ENCODE data around the gene KCNC1. TPM values are rescaled to one million over a fixed set of nuclear protein-coding genes. Genes with fewer than 3 reads are reported as not detected.

The KCNC1 gene
- polyA plus RNA-seq, 4 donors: 0.60 to 1.6 (median 0.94) TPM

DNA sequence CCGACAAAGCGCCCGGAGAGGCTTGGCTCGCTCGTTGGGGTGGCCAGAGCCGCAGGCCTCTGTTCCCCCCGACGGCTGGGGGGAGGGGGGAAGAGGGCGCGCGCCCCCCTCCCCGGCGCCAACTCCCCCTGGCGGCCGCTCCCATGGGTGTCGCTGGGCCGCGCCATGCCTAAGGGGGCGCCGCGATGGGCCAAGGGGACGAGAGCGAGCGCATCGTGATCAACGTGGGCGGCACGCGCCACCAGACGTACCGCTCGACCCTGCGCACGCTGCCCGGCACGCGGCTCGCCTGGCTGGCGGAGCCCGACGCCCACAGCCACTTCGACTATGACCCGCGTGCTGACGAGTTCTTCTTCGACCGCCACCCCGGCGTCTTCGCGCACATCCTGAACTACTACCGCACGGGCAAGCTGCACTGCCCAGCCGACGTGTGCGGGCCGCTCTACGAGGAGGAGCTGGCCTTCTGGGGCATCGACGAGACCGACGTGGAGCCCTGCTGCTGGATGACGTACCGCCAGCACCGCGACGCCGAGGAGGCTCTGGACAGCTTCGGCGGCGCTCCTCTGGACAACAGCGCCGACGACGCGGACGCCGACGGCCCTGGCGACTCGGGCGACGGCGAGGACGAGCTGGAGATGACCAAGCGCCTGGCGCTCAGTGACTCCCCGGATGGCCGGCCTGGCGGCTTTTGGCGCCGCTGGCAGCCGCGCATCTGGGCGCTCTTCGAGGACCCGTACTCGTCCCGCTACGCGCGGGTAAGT, 1.4 kb downstream of the KCNC1 start:
- DNase-seq (ENCODE audit: low read depth in 4 of 4, low spot score in 3 of 4): no peak

DNA sequence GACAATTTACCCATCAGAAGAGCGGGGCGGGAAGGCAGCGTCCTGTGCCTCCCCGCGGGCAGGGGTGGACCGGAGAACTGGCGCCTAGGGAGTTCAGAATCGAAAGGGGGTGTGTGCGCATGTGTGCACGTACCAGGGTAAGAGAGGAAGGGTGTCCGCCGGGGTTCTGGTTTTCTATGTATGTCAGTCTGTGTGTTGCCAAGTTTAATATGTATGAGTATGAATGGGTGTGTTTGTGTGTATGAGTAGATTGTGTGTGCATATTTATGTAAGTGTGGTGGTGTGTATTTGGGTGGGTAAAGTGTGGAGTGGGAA, 2.0 kb downstream of the KCNC1 start:
- DNase-seq (ENCODE audit: low read depth in 4 of 4, low spot score in 3 of 4): no peak

DNA sequence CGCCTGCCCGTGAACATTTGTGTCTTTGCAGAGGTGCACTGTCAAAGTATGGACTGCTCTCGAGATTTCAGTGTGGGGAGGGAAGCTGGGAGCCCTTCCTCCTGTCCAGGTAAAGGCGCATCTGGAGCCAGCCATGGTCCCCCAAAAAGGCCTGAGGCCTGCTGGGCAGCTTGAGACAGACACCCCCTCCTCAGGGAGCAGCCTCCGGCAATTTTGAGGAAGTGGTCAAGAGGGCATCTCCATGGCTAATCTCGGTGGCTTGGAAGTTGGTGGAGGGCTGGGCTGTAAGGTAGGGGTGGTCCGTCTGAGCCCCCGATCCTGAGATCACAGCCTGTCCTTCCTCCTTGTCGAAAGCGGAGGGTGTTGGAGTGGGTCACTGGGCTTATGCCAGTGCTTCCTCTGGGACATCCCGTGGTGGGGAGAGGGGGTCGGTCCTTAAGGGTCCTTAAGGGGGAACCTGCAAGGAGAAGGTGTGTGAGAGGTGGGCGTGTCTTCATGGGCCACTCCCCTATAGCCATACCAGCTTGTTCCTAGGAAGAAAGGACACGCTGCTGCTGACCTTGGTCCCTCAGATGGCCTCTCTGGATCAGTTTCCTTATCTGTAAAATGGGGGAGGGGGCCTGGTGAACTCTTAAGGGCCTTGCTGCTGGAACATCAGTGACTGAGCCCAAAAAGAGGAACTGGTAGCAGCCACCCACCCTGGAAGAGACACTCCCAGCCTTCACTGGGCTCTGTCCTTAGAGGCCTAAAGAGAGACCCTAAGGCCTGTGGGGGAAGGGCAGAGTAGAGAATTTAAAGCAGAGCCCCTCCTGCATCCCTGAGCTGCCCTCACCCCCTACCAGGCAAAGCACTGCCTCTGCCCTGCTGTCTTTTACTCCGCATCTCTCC, 2.6 kb downstream of the KCNC1 start:
- no peak for DNase-seq (ENCODE audit: low read depth in 4 of 4, low spot score in 3 of 4)

DNA sequence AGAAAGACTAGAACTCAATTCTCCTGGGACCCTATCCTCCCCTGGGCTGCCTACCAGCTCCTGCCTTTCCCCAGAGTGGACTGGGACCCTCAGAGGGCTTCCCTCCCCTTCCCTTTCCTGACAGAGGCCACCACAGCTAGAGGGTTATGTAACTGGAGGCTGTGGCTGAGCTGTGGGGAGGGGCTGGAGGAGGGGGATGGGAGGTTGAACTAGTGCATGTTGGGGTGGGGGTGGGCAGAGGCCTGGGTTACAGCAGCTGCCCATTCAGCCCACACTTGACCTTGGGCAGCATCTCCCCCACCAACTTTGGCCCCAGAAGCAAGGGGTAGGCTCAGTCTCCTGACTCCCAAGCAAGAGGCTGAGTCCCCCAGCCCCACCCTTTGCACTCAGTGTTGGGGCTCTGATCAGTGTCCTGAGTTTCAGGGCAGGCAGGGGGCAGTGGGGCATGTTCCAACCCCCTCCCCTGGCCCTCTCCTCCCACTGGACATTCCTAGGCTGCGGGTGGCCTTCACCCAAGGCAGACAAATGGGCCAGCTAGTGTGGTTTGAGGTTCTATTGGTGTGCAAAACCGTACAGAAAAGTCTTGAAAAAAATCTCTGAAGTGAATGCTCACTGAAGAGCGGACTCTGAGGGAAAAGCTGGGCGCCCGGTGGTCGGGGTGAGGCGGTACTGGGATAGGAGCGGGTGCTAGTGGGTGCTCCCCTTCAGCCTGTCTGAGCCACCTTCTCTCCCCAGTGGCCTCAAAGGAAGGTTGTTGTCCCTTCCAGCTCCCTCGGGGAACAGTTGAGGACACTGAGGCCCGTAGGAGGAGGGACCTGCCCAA, 3.8 kb downstream of the KCNC1 start:
- DNase-seq (ENCODE audit: low read depth in 4 of 4, low spot score in 3 of 4): no peak

DNA sequence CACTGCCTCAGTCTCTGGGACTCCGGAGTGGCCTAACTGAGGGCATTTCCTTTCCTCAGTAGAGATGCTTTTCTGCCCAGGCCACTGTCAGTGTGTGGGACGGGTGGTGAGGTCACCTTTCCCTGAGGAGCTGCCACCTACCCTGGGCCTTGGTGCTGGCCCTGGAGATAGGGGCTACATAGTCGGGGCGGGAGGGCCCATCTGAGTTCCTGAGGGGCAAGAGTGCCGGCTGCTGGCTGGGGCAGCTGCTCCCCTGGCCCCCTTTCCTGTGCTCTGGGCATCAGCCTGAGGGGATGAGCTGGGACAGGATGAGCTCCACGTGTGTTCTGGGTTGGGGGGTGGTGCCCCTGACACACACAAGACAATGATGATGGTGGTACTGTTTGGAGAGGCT, 5.4 kb downstream of the KCNC1 start:
- DNase-seq (ENCODE audit: low read depth in 4 of 4, low spot score in 3 of 4): no peak

DNA sequence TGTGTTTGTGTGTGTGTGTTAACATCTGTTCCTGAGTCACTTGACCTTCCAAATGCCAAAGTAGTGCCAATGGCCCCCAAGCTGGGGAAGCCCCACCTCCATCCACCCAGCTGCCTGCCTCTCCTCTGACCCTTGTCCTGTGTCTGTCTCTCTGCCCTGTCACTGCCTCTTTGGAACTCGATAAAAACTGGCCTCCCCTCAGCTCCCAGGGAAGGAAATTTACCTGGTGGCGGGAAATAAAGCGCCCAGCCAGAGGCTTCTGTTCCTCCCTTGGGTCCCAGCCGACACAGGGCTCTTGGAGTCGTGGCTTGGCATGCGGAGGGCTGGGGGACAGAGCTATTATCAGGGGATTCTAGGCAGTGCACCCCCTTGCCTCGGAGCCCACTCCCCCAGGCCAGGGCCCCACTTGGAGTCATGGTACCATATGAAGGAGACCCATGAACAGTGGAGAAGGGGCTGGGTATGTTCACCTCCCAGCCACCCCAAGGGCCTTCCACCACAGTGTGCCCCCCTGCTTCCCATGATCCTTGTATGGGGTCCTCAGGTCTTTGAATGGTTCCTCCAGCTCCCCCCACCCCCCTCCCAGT, 6.2 kb downstream of the KCNC1 start:
- DNase-seq (ENCODE audit: low read depth in 4 of 4, low spot score in 3 of 4): no peak

DNA sequence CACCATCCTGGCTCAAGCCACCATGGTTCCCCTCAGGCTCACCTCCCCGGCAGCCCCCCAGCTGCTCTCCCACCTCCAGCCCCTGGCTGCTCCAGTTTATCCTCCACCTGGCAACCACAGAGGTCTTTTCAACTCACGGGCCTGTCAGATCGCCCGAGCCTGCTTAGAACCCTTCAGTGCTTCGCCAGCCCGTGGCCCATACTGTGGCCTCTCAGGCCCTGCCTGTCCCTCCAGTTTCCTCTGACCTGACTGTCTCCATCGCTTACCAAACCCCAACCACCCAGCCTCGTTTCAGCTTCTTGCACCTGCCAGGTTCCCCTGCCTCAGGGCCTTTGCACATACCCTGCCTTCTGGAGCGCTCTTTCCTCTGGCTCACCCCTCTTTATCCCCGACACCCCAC, 6.9 kb downstream of the KCNC1 start:
- DNase-seq (ENCODE audit: low read depth in 4 of 4, low spot score in 3 of 4): no peak

DNA sequence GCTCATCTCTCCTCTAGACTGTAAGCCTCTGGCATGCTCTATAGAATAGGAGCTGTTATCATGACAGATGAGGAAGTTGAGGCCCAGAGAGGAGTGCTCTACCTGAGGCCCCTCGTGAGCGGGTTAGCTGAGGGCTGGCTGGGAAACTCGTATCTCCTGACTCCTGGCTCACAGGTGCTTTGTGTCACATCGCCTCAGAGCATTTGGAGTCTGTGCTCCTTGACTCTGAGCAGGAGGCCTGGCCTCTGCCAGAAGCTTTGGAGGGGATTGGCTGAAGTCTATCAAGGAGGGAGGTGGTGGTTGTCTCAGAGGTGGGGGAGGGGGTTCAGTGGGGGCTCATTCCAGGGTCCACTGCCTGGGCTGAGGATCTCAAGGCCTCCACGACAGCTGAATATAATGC, 7.4 kb downstream of the KCNC1 start:
- DNase-seq (ENCODE audit: low read depth in 4 of 4, low spot score in 3 of 4): no peak

DNA sequence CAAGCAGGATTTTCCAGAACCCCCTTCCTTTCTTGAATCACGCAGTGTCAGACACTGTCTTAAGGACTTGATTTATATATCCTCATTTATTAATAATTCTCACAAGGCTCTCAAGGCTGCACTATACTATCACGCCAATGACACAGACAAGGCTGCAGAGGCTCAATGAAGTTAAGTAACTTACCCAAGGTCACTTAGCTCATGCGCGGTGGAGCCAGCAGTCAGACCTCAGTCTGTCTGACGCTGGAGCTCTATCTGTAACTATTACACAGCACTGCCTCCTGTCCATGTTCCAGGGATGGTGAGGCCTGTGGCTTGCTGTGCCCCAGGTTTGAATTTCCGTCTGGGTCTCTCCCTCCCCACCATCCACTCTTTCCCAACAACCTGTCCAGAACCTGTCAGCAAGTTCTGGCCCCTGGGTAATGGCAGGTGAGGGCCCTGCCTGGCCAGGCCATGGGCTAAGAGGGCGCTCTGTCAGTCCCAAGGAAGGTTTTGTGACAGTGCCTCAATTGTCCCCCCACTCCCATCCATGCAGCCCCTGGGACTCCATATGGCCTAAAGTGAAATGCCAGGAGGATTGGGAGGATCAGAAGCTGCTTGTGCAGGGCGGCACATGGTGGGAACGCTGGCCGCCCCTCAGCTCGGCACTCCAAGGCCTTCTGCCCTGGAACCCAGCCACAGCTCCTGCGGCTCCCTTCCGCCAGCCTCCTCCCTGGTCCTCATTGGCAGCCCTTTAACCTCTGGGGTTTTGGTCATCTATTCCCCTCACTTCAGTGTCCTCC, 8.6 kb downstream of the KCNC1 start:
- no peak for DNase-seq (ENCODE audit: low read depth in 4 of 4, low spot score in 3 of 4)

DNA sequence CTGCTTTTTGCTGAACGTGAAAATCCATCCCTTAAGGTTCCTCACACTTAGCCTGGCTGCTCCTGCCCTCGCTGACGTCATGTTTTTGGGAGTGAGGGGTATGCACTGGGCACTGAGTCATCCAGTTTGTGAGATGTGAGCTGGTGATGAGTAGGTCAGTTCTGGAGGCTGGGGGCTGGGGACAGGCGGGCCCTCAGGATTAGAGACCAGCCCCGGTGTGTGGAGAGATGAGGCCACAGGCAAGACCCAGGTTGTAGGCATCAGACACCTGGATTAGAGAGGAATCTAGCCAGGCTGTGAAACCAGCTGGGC, 9.2 kb downstream of the KCNC1 start:
- no peak for DNase-seq (ENCODE audit: low read depth in 4 of 4, low spot score in 3 of 4)

DNA sequence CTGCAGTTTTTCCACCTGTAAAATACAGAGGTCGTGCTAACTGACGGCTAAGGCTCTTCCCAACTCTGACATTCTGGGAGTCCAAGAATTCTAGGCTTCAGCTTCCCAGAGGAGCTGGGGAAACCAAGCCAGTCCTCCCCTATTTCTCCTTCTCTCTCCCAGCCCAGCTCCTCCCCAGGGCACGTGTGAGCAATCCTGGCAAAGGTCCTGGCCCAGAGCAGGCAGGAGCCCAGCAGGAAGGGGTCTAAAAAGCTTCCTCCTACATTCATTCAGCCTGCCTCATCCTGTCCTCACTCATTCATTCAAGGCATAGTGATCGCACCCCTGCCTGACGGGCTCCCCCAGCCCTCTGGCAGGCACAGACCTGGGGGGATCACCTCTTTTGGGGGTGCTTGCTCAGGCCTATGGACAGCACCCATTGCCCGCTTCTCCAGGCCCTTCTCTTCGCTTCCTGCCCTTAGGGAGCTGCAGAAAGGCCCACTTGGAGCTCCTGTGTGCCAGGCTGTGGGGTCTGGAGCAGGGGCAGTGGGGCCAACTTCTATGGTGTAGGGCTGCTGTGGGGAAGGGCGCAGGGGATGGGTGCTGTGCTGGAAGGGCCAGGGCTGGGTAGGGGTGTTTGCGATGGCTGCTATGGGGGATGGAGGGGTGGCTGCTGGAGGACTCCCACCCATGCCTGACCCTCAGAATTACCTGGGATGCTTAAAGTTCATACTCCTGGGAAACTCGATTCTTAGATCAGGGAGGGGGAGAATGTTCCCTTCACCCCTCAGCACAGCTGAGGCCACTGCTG, 9.8 kb downstream of the KCNC1 start:
- no peak for DNase-seq (ENCODE audit: low read depth in 4 of 4, low spot score in 3 of 4)

DNA sequence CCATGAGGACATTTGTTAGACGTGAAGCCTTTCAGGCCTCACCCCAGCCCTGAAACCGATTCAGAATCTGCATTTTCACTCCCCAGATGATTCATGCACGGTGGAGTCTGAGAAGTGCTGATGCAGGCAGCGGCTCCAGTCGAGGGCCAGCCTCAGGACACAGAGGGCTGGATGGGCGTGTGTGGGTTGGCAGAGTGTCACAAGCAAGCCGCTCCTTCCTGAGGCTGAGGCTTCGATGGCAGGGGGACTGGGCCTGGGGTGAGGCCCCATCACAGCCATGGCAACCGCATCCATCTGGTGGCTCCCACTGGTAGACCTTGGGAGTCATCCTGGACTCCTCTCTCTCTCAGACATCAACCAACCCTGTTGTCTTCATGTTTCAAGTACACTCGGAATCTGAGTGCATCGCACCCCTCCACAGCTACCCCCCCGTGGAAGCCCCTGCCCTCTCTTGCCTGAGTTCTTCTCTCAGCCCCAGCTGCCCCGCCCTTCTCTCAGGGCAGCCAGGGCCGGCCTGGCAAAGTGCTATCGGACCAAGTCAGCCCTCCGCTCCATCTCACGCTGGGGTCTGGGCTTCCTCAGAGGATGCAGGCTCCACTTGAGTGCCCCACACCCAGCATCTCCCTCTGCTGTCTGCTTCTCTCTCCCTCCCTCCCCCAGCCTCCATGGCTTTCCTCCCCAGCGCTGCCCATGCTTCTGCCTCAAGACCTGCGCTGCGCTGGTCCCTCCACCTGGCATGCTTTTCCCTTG, 10.6 kb downstream of the KCNC1 start:
- no peak for DNase-seq (ENCODE audit: low read depth in 4 of 4, low spot score in 3 of 4)

DNA sequence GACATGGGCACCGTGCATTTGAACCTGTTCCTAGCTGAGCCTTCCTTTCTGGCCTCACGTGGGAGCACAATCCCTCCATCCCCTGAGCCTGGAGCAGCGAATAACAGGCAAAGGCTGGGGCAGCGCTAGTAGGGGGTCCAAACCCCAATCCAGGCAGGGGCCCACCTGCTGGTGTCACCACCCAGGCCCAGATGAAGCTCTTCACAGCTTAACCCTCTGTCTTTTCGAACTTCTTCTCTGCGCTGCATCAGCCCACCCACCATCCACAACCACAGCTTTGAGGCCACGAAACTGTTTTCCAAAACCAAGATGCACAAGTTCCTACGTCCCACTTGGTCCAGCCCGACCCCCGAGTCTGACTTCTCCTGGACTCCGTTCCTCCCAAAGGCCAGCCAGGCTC, 11.5 kb downstream of the KCNC1 start:
- no peak for DNase-seq (ENCODE audit: low read depth in 4 of 4, low spot score in 3 of 4)

DNA sequence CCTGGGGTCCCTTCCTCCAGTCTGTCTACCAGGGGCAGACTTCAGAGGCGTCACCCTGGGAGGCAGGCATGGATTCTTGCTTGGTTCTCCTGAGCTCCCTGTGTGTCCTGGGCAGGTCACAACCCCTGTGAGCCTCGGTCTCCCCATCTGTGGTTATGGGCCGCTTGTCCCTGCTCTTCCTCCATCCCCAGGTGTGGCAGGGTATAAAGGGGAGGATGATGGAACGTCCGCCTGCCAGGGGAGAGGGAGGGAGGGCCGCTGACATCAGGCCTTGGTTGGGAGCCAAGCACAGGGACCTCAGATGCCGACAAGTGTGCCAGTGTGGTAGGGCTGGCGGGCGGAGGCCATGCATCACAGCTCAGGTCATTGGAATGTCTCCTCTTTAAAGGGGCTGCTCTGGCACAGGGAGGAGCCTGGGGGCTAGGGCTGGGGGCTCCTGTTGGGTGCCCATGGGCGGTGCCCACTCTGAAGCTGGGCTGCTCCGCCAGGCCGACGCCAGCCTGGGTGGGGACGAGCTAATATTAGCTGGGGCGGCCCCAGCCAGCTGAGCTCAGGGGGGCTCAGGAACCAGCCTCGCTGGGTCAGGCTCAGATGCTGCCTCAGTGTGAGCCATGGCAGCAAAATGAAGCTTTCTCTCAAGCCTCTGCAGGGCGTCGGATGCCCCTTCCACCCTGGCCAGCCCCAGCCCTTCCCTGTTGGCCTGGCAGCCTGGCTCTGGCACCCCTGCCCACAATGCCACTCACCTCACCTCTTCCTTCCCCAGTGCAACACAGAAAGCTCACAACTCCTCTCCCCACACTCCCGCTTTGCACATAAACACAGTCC, 12.8 kb downstream of the KCNC1 start:
- no peak for DNase-seq (ENCODE audit: low read depth in 4 of 4, low spot score in 3 of 4)

DNA sequence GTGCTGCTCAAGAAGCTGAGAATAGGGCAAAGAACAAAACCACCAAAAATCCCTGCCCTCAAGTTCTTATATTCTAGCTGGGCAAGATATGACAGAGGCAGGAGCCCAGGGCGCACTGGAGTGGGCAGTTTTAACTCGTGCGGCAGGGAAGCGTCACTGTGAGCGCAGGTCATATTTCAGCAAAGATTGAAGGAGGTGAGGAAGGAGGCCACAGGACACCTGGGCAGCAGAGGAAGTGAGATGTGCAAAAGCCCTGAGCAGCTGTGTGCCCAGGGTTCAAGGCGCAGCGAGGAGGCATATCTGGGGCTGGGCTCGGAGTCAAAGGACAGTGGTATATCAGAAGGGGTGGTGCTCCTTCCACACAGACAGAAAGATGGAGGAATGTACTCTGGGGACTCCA, 13.5 kb downstream of the KCNC1 start:
- DNase-seq (ENCODE audit: low read depth in 4 of 4, low spot score in 3 of 4): no peak

DNA sequence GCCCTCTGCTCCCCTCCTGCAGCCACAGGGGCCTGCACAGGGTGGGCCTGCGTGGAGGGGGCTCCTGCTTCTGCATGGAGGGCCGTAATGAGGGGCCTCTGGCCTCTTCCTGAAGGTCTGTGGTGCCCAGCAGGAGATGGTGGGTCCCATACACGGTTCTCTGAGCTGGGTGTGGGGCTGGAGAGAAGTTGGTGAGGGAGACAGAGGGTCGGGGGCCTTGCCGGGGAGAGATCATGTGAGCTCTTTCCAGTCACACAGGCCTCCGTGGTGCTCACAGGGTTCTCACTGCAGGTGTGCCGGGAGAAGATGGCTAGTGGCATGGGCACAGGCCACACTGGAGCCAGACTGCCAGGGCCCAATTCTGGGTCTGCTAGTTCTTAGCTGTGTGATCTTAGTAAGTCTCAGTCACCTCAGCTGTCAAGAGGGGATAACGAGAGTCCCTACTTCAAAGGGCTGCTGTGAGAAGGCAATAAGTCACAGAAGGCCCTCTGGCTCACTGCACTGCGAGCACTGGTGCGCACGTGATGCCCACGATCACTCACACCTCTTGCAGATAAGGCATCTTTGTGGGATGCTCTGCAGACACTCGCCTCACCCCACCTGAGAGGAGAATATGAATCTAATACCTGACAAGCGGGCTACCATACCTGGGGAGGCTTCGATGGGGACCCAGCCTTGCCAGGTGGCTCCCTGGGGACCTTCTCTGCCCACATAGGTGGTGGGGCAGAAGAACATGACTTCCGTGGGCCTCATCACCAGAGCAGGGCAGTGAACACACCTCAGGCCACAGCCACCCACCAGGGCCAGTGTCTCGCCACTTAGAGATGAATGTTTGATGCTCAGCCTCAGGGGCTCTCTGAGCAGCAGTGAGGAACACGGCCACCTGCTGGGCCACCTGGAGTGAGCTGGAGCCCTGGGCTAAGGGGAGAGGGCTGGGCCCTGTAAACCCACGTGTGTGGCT, 14.5 kb downstream of the KCNC1 start:
- no peak for DNase-seq (ENCODE audit: low read depth in 4 of 4, low spot score in 3 of 4)

Data from left renal pelvis (tissue), 4 donors.